SK-N-SH treated with all-trans-retinoic acid at 6 μM for 48 hours (cell line): ENCODE results near the gene SLC28A2.

Source experiments
- BACH2 ChIP-seq: fragments of 250-450 bp; sonication (Bioruptor Pico); IDR thresholded peaks from 2 replicates; pipeline ENCODE4 v1.9.0; 2021; ENCODE audit warnings: mild to moderate bottlenecking, borderline replicate concordance
- ISL1 ChIP-seq: fragments of 250-450 bp; sonication (Bioruptor Pico); IDR thresholded peaks from 2 replicates; pipeline ENCODE4 v2.1.2; 2022; ENCODE audit warnings: mild to moderate bottlenecking, moderate library complexity
- RARB ChIP-seq: fragments of 250-450 bp; sonication (Bioruptor Pico); IDR thresholded peaks from 2 replicates; pipeline ENCODE4 v1.8.0; 2021; ENCODE audit warnings: mild to moderate bottlenecking, moderate library complexity
- TOX ChIP-seq: fragments of 250-450 bp; sonication (Bioruptor Pico); IDR thresholded peaks from 2 replicates; pipeline ENCODE4 v1.8.0; 2021; ENCODE audit warnings: mild to moderate bottlenecking, moderate library complexity, borderline replicate concordance
- ZNF70 ChIP-seq: fragments of 450-650 bp; formaldehyde crosslinking; IDR thresholded peaks from 2 replicates; pipeline ENCODE4 v1.5.0; 2020; ENCODE audit warnings: mild to moderate bottlenecking, moderate library complexity
- ZNF8 ChIP-seq: fragments of 450-650 bp; formaldehyde crosslinking; IDR thresholded peaks from 2 replicates; pipeline ENCODE4 v1.5.0; 2020; ENCODE audit warnings: mild to moderate bottlenecking, moderate library complexity

GRCh38 chr15:45259796-45260195 is 7.8 kb downstream of the SLC28A2 start:
- TF ChIP-seq ZNF8 (CRISPR knock-in tag) (no peak), ISL1 (CRISPR knock-in tag) (no peak), RARB (CRISPR knock-in tag) (no peak), BACH2 (CRISPR knock-in tag) (no peak), TOX (no peak), ZNF70 (CRISPR knock-in tag) (no peak)
